ENCODE measurements around the gene AP3D1. TPM values are rescaled to one million over a fixed set of nuclear protein-coding genes. Genes with fewer than 3 reads are reported as not detected.
A peak's percentile ranks its signal among the peaks of the same experiment; 100 is the strongest.

The AP3D1 gene
- total and polyA plus RNA-seq, 9 of the 15 experiments (the other 6 are each of a cell fraction or from before 2014, with no cell fraction given): 1.2 to 86.1 (median 35.9) TPM

DNA sequence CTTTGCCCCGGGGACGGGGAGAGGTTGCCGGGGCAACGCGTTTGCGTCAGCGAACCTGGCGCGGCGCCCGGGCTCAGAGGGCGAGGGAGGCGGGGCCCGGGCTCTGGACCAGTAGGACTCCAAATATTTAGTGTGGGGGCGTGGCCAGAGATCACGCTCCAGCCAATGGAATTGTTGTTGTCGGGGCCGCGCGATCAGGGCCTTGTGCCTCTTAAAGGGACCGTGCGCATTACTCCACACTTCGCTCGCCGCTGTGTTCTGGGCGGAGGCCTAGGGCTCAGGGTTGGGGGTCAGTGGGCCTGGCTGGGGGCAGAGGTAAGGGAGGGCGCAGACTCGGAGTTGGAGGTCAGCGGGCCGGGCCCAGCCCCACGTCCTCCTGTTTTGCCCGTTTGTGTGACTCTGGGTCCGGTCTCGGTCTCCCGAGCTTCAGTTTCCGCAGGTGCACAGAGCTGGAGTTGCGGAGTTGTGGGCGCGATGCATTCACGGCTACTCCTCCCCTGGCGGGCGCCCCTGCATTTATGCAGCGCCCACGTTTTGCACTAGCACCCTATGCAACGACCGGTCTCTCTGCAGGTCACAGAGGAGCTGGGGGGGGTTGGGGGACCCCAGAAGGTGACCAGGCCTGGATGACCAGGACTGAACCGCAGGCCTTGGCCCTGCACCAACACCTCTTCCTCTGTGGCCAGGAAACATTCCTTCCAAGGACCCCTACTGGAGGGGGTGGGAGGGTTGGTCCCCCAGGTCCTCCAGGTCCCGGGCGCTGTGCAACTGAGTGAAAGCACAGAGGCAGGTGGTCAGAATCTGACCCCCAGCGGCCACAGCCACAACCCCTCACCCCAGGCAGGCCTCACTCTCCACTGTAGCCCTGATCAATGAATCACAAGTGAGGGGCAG, 89.6 kb downstream of the AP3D1 start (continued):
- TF ChIP-seq, protein P1, sequence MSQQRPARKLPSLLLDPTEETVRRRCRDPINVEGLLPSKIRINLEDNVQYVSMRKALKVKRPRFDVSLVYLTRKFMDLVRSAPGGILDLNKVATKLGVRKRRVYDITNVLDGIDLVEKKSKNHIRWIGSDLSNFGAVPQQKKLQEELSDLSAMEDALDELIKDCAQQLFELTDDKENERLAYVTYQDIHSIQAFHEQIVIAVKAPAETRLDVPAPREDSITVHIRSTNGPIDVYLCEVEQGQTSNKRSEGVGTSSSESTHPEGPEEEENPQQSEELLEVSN (IDR thresholded peaks at IDR 0.05; ENCODE audit: borderline replicate concordance in 1 of 2, extremely low read depth in 1 of 2, insufficient read depth in 1 of 2, insufficient read length in 1 of 2, low read depth in 1 of 2, low read length in 1 of 2, poor library complexity in 1 of 2, severe bottlenecking in 1 of 2): peak in 1 of 2 experiments; percentile 83
- peak; percentile 64 for TF ChIP-seq POLR2H (tag; IDR thresholded peaks at IDR 0.05; ENCODE audit: low read depth)
- no peak for TF ChIP-seq BCOR (IDR thresholded peaks at IDR 0.05)
- TF ChIP-seq ILF3 (IDR thresholded peaks at IDR 0.05; ENCODE audit: borderline replicate concordance): no peak
- TF ChIP-seq COPS2 (conservative IDR thresholded peaks at IDR 0.05): no peak
- TF ChIP-seq, protein P2, sequence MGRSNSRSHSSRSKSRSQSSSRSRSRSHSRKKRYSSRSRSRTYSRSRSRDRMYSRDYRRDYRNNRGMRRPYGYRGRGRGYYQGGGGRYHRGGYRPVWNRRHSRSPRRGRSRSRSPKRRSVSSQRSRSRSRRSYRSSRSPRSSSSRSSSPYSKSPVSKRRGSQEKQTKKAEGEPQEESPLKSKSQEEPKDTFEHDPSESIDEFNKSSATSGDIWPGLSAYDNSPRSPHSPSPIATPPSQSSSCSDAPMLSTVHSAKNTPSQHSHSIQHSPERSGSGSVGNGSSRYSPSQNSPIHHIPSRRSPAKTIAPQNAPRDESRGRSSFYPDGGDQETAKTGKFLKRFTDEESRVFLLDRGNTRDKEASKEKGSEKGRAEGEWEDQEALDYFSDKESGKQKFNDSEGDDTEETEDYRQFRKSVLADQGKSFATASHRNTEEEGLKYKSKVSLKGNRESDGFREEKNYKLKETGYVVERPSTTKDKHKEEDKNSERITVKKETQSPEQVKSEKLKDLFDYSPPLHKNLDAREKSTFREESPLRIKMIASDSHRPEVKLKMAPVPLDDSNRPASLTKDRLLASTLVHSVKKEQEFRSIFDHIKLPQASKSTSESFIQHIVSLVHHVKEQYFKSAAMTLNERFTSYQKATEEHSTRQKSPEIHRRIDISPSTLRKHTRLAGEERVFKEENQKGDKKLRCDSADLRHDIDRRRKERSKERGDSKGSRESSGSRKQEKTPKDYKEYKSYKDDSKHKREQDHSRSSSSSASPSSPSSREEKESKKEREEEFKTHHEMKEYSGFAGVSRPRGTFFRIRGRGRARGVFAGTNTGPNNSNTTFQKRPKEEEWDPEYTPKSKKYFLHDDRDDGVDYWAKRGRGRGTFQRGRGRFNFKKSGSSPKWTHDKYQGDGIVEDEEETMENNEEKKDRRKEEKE (IDR thresholded peaks at IDR 0.05; ENCODE audit: borderline replicate concordance in 1 of 2, control insufficient read depth in 1 of 2, low read depth in 2 of 2, low read length in 1 of 2): no peak
- TF ChIP-seq ETS2 (tag; IDR thresholded peaks at IDR 0.05; ENCODE audit: borderline replicate concordance, poor library complexity, severe bottlenecking): no peak
- no peak for TF ChIP-seq MEF2D (tag; conservative IDR thresholded peaks at IDR 0.05; ENCODE audit: low read depth)
- TF ChIP-seq, protein P3, sequence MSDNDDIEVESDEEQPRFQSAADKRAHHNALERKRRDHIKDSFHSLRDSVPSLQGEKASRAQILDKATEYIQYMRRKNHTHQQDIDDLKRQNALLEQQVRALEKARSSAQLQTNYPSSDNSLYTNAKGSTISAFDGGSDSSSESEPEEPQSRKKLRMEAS (CRISPR knock-in tag; IDR thresholded peaks at IDR 0.05): peak; percentile 71
- no peak for TF ChIP-seq NCOR1 (IDR thresholded peaks at IDR 0.05)
- no peak for TF ChIP-seq DIDO1 (tag; IDR thresholded peaks at IDR 0.05; ENCODE audit: low read depth)
- TF ChIP-seq, protein P4, sequence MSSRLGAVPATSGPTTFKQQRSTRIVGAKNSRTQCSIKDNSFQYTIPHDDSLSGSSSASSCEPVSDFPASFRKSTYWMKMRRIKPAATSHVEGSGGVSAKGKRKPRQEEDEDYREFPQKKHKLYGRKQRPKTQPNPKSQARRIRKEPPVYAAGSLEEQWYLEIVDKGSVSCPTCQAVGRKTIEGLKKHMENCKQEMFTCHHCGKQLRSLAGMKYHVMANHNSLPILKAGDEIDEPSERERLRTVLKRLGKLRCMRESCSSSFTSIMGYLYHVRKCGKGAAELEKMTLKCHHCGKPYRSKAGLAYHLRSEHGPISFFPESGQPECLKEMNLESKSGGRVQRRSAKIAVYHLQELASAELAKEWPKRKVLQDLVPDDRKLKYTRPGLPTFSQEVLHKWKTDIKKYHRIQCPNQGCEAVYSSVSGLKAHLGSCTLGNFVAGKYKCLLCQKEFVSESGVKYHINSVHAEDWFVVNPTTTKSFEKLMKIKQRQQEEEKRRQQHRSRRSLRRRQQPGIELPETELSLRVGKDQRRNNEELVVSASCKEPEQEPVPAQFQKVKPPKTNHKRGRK (tag; IDR thresholded peaks at IDR 0.05): no peak
- TF ChIP-seq RBM22 (IDR thresholded peaks at IDR 0.05; ENCODE audit: low read depth, low read length, poor library complexity, severe bottlenecking): peak; percentile 99
- TF ChIP-seq HDAC1 (IDR thresholded peaks at IDR 0.05): peak in 1 of 2 experiments; percentile 44; a peak in 2 of 4 replicates
- TF ChIP-seq, protein P5, sequence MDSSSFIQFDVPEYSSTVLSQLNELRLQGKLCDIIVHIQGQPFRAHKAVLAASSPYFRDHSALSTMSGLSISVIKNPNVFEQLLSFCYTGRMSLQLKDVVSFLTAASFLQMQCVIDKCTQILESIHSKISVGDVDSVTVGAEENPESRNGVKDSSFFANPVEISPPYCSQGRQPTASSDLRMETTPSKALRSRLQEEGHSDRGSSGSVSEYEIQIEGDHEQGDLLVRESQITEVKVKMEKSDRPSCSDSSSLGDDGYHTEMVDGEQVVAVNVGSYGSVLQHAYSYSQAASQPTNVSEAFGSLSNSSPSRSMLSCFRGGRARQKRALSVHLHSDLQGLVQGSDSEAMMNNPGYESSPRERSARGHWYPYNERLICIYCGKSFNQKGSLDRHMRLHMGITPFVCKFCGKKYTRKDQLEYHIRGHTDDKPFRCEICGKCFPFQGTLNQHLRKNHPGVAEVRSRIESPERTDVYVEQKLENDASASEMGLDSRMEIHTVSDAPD (CRISPR knock-in tag; IDR thresholded peaks at IDR 0.05): no peak
